Neuron (in vitro differentiated cells): Measurements from ENCODE around the gene AEBP1.

Experiments
- H2AFZ ChIP-seq: one replicate; pipeline ENCODE4 v1.6.1; 2013; ENCODE audit warnings: low read depth, mild to moderate bottlenecking, inconsistent platforms, low read length, moderate library complexity
- H3K27me3 ChIP-seq: one replicate; pipeline ENCODE4 v1.6.1; 2013; ENCODE audit warnings: low read length; ENCODE audit not compliant: insufficient read depth
- H3K36me3 ChIP-seq: one replicate; pipeline ENCODE4 v1.6.1; 2013; ENCODE audit warnings: low read length; ENCODE audit not compliant: insufficient read depth
- H3K4me1 ChIP-seq: one replicate; pipeline ENCODE4 v1.6.1; 2013; ENCODE audit warnings: low read length; ENCODE audit not compliant: insufficient read depth
- H3K4me3 ChIP-seq: 2 replicates; pipeline ENCODE4 v1.5.1; 2013; ENCODE audit warnings: mild to moderate bottlenecking, low read length, moderate library complexity
- H3K9me3 ChIP-seq: one replicate; pipeline ENCODE4 v1.6.1; 2013; ENCODE audit warnings: low read length

Gene AEBP1

GRCh38 chr7:44152971-44153947, 49.1 kb downstream of the AEBP1 start:
- Histone ChIP-seq H3K27me3 (peaks cover 63% of the 10 kb centered on the region), H3K4me1 (no peaks in the 10 kb centered on the region), H3K9me3 (no peaks in the 10 kb centered on the region), H3K36me3 (no peaks in the 10 kb centered on the region), H3K4me3 (no peak overlapping the region), H2AFZ (no peak overlapping the region)

GRCh38 chr7:44153948-44154335, 49.8 kb downstream of the AEBP1 start:
- no peak overlapping the region for H2AFZ ChIP-seq

DNA sequence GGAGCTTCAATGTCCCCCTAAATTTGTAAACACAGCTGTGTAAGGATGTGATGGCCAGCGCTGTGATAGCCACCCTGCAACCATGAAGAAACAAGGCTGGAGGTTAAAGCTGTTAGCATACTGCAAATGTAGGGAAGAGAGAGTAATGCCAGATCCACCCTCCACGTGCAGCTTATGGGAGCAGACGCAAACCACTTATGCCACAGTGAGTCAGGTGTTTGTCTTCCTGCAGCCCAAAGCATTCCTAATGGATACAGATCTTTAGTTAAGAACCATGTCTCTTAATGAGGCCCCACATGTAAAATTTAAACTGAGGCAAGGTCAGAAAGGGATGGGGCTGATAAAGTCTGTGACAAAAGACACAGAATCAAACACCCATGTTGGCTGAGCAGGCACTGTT, 50.6 kb downstream of the AEBP1 start:
- Histone ChIP-seq H3K4me3 (no peak overlapping the region), H2AFZ (no peak overlapping the region), H3K9me3 (no peaks in the 10 kb centered on the region), H3K4me1 (no peaks in the 10 kb centered on the region), H3K36me3 (no peaks in the 10 kb centered on the region), H3K27me3 (peaks cover 58% of the 10 kb centered on the region)

More at GRCh38 chr7:44153948-44154335, 49.8 kb downstream of the AEBP1 start:
- H3K36me3 ChIP-seq, result no peaks in the 10 kb centered on the region
- peaks cover 62% of the 10 kb centered on the region for H3K27me3 ChIP-seq
- H3K9me3 ChIP-seq, result no peaks in the 10 kb centered on the region
- no peak overlapping the region for H3K4me3 ChIP-seq
- H3K4me1 ChIP-seq, result no peaks in the 10 kb centered on the region

DNA sequence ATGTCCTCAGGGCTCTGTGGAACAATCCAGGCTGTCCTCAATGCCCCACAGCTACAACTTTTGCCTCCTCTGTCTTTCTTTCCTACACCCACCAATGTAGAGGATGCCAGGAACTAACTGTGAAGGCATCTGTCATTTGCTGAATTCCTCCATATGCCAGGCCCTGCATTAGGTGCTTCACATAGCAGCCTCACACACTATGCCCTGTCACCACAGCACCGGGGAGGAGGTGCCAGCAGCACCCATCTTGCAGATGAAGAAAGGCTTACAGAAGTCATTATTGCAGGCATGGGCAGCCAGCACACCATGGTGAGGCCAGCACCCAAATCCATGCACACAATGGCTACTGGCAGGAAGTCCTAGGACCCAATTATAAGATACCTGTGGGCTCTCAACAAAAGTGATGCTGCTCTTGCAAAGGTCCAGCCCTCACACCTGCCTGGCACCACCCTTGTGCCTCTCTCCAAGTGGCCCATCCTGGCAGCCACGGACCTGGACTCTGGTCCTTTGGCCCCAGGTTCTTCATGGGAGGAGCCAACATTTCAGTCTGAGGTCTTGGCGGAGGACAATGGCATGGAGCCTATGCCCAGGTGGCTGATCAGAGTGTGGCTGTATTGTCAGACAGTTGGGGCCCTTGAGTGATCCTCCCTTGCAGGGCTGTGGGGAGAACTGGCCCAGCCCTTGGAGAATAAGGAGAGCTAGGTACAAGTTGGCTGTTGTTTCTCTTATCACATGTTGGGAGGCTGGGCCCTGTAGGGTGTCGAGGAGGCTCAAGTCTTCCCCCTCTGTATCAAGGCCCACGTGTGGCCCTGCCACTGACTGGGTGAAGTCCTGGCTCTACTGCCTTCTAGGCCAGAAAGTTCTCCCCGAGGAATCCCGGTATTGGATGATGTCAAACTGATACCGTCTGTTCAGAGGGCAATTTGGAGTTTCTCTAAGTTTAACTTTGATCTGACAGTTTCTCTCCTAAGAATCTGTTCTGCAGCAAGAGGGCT, 51.3 kb downstream of the AEBP1 start:
- Histone ChIP-seq H2AFZ (no peak overlapping the region), H3K4me1 (no peaks in the 10 kb centered on the region), H3K36me3 (no peaks in the 10 kb centered on the region), H3K9me3 (no peaks in the 10 kb centered on the region), H3K27me3 (peaks cover 52% of the 10 kb centered on the region), H3K4me3 (no peak overlapping the region)

- Histone ChIP-seq H2AFZ (no peak overlapping the region), H3K9me3 (no peaks in the 10 kb centered on the region), H3K27me3 (peaks cover 44% of the 10 kb centered on the region), H3K36me3 (no peaks in the 10 kb centered on the region), H3K4me1 (no peaks in the 10 kb centered on the region), H3K4me3 (no peak overlapping the region)
Measured at GRCh38 chr7:44156453-44157010, 52.4 kb downstream of the AEBP1 start.

- H3K9me3 ChIP-seq, result no peaks in the 10 kb centered on the region
- no peak overlapping the region for H3K4me3 ChIP-seq
- no peak overlapping the region for H2AFZ ChIP-seq
- peaks cover 42% of the 10 kb centered on the region for H3K27me3 ChIP-seq
- H3K36me3 ChIP-seq, result no peaks in the 10 kb centered on the region
- no peaks in the 10 kb centered on the region for H3K4me1 ChIP-seq
Measured at GRCh38 chr7:44157116-44158080, 53.3 kb downstream of the AEBP1 start.

DNA sequence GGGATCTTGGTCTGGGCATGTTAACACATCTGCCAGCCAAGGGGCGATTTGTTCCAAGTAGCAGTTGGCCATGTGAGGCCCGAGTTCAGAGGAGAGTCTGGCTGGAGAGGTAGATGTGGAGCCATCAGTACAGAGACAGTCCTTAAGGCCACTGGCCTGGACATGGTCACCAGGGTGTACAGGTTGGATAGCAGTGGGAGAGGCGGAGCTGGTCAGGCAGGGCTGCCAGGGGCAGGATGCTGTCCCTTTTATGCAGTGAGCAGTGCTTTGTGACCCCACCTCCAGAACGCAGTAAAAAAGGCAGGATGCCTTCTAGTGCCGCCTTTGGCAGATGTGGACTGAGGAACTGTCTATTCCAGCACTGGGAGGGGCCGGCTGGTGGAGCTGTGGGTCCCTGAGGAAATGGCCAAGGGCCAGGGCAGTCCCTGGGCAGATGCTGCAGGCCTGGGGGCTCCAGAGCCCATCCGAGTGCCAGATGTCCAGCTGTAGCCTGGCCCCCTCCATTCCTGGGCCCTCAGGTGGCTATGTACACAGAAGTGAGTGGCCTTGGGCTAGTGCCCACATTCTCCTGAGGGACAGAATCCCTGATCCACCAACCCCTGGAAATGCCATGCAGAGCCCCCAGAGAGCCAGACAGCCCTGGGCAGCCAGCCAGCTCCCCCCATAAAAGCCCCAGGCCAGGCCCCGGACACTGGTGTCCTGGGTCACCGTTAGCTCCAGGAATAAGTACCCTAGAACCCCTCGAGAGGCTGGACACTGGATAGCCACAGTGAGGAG, 54.1 kb downstream of the AEBP1 start:
- no peaks in the 10 kb centered on the region for H3K9me3 ChIP-seq
- no peaks in the 10 kb centered on the region for H3K36me3 ChIP-seq
- H2AFZ ChIP-seq, result no peak overlapping the region
- H3K4me1 ChIP-seq, result no peaks in the 10 kb centered on the region
- no peak overlapping the region for H3K4me3 ChIP-seq
- H3K27me3 ChIP-seq, result peaks cover 45% of the 10 kb centered on the region

DNA sequence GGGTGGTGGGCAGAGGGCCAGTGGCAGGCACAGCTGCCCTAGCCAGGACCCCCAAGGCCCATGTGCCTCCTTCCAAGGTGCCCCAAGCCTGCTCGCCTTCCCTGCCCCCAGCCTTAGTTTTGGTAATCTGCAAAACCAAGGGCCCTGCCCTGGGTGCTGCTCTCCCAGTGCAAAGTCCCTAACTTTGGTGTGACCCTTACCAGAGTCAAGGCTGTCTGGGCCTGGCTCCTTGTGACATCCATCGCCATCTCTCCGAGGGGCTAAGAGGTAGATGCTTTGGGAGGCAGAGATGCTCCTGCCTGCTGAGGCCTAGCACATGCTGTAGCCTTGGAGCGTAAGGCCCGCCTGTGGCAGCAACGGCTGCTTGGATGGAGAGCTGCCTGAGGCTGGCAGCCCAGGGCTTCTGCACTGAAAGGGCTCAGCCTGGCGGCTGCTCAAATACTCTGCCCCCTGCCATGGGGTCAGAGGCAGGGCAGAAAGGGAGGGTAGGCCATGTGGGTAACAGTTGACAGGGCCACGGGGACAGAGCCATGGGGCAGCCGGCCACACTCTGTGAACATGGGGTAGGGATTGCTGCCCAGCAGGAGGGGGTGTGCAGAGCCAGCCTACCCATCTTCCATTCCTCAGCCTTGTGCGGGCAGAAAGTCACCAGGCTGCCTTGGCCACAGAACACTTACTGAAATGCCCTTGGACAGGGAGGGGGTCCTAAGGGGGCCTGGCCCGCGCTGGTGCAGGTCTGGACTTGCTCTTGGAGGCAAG, 54.9 kb downstream of the AEBP1 start:
- no peaks in the 10 kb centered on the region for H3K36me3 ChIP-seq
- peaks cover 3% of the 10 kb centered on the region for H3K4me1 ChIP-seq
- H3K4me3 ChIP-seq, result no peak overlapping the region
- H3K9me3 ChIP-seq, result no peaks in the 10 kb centered on the region
- no peak overlapping the region for H2AFZ ChIP-seq
- H3K27me3 ChIP-seq, result peaks cover 41% of the 10 kb centered on the region

- no peaks in the 10 kb centered on the region for H3K36me3 ChIP-seq
- peaks cover 32% of the 10 kb centered on the region for H3K27me3 ChIP-seq
- no peak overlapping the region for H3K4me3 ChIP-seq
- no peaks in the 10 kb centered on the region for H3K9me3 ChIP-seq
- peaks cover 3% of the 10 kb centered on the region for H3K4me1 ChIP-seq
- no peak overlapping the region for H2AFZ ChIP-seq
Measured at GRCh38 chr7:44159824-44160630, 55.9 kb downstream of the AEBP1 start.

DNA sequence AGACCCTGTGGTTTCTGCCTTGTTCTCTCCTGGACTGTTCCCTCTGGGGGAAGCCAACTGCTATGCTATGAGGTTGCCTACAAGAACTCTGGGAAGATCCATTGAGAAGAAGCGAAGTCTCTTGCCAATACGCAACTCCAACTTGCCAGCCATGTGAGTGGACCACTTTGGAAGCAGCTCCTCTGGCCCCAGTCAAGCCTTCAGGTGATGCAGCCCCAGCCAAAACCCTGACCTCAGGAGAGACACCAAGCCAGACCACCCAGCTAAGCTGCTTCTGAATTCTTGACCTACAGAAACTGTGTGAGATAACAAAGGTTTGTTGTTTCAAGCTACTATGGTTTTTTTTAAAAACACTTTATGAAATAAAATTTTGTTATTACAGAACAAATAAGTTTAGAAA, 57.2 kb downstream of the AEBP1 start:
- Histone ChIP-seq H3K4me1 (peaks cover 3% of the 10 kb centered on the region), H3K27me3 (peaks cover 23% of the 10 kb centered on the region), H2AFZ (no peak overlapping the region), H3K9me3 (no peaks in the 10 kb centered on the region), H3K36me3 (no peaks in the 10 kb centered on the region), H3K4me3 (no peak overlapping the region)
